Measurements from ENCODE around the gene KCNE1. TPM values are rescaled to one million over a fixed set of nuclear protein-coding genes. Genes with fewer than 3 reads are reported as not detected.
A peak's percentile ranks its signal among the peaks of the same experiment; 100 is the strongest.
"Not testable (repeated sequence)": the region's sequence is repeated elsewhere in the genome, so short reads cannot be mapped to it uniquely, and the experiment has no call there.

The KCNE1 gene
- total RNA-seq, 2 donors from 2014 or later, result 3.9 to 4.5 TPM

DNA sequence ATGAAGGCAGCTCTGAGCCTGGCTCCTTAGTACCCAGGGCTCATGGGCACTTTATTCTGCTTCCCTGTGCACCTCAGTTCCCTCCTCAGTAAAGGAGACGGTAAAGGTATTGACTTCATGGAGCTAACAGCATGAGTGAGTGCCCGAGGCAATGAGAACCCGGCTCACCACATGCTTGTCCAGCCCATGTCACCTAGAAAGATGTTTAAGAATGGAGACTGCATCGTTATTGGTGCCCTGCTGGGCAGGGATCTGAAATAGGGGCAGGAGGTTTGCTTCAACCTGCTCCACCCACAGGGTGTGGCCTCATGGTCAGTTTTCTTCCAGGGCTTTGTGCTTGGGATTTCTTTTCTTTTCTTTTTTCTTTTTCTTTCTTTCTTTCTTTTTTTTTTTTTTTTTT lies 7.0 kb upstream of the KCNE1 start:
- DNase-seq (ENCODE audit: low spot score), result no peak
- intact Hi-C loops (cut with DNase I), result no loop called here

DNA sequence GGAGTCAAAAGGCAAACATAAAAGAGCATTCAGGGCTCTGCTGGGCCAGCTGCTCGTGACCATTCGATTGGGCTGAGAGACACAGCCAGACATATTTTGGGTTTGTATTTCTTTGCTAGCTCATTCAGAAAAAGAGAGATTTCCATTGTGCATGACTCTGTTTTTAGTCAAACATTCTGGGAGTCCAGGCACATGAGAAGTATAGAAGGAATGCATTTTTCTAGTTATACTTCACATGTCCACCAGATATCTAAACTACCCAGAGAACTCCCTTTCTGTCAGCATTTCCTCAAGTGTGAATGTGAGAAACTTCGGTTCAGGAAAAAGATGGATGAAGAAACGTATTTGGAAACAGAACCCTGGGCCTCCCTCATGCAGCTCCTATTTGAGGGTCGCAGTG lies 6.3 kb upstream of the KCNE1 start:
- no peak for DNase-seq (ENCODE audit: low spot score)
- intact Hi-C loops (cut with DNase I), result no loop called here

DNA sequence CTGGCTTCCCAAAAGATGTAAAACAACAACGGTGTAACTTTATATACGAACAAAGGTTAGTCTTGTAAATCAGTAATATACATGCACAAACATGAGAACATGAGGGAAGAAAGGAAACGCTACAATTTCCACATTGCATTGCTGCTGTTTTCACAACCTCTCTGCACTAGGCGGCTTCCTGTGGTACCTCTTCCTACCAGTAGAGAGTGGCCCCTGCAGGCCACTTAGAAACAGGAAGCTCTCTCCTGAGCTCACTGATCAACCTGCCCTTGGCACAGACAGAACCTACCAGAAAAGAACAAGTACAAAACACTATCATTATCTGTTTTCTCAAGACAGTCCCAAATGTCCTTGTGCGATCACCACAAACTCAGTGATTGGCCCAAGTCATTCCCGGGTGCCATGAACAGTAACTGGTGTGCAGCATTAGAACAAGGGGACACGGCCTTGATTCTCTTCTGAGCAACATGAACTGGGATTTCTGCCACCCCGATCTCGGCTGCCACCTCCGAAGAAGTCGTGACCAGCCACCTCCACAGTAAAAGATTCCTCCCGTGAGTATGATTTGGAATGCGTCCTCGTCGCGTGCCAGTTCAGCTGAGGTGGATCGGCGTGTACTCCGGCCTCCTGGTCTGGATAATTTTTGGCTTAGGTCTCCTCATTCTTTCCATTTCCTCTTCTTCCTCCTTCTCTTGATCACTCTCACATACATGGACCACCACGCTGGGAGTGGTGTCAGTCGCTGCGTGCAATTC lies 5.7 kb upstream of the KCNE1 start:
- DNase-seq (ENCODE audit: low spot score), result no peak
- intact Hi-C loops (cut with DNase I), result no loop called here

DNA sequence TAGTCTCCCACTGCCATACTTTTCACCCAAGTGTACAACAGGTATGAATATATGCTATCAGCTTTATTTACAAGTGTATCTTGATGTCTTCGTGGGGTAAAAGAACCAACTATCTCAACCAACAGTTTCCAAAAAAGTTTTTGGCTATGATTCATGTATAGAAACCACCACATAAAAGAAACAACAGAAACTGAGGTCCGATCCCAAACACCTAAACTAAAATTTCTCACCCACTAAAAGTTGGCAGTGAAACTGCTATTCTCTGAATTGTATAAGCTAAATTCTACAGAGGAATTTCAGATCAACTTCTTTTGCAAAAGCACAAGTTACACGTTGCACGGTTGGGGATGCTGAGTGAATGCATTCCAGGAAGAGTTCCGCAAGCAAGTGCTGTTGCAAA lies 5.0 kb upstream of the KCNE1 start:
- intact Hi-C loops (cut with DNase I), result no loop called here
- DNase-seq (ENCODE audit: low spot score), result no peak

DNA sequence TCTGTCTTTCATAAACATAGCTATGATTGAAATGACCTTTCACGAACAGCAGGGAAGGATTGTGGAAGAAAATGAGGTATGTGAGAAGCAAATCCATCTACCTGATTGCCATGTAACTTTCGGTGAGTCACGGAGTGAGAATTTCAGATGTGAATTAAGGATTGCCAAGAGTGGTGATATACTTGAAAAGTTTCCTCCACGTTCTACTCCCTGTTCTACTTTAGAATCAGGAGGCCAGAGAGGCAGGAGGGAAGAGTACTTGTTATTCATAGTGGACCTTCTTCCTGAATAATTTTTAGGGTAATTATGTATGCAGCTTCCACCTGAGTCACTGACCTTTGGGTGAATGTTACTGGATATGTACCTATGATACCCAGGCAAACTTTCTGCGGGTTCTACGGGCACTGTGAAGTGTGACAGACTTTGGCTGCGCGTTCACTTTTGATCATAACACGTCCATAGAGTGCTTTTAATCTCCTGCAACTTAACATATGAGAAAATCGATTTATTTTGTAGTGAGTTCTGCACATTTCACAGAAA lies 2.6 kb upstream of the KCNE1 start:
- intact Hi-C loops (cut with DNase I), result no loop called here
- no peak for DNase-seq (ENCODE audit: low spot score)

DNA sequence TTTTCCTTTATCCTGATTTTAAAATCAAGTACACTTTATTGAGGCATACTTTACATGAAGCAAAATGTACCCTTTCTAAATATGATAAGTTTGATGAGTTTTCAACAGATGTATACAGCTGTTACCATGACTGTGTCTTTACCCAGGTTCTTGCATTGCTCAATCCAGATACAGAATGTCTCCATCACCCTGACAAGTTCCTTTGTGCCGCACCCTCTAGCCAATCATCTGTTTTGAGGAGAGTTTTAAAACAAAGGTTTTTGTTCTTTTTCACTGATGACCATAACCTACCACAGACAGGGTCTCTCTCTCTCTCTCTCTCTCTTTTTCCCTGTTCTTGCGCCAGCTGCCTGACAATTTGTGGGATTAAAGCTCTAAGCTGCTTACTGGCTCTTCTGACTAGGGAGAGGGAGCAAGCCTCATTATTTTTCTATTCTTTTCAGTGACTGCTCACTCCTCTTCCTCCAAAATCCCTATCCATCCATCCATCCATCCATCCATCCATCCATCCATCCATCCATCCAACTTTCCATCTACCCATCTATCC lies 1.2 kb upstream of the KCNE1 start:
- DNase-seq (ENCODE audit: low spot score), result no peak
- intact Hi-C loops (cut with DNase I), result no loop called here

DNA sequence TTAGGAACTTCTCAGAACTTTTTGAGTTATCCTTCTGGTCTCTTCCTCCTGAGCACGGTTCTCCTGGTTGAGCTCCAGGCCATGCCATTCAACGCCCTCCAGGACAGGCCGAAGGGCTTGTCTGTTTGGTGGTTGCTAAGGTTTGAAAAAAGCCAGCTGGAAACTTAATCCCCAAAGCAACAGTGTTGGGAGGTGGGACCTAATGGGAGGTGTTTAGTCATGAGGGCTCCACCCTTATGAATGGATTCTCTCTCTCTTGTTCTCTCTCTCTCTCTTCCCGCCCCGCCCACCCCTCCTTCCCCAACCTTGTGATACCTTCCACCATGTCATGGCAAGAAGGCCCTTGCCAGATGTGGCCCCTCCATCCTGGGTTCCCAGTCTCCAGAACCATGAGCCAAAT lies 829 bp downstream of the KCNE1 start:
- no peak for DNase-seq (ENCODE audit: low spot score)
- intact Hi-C loops (cut with DNase I), result no loop called here

DNA sequence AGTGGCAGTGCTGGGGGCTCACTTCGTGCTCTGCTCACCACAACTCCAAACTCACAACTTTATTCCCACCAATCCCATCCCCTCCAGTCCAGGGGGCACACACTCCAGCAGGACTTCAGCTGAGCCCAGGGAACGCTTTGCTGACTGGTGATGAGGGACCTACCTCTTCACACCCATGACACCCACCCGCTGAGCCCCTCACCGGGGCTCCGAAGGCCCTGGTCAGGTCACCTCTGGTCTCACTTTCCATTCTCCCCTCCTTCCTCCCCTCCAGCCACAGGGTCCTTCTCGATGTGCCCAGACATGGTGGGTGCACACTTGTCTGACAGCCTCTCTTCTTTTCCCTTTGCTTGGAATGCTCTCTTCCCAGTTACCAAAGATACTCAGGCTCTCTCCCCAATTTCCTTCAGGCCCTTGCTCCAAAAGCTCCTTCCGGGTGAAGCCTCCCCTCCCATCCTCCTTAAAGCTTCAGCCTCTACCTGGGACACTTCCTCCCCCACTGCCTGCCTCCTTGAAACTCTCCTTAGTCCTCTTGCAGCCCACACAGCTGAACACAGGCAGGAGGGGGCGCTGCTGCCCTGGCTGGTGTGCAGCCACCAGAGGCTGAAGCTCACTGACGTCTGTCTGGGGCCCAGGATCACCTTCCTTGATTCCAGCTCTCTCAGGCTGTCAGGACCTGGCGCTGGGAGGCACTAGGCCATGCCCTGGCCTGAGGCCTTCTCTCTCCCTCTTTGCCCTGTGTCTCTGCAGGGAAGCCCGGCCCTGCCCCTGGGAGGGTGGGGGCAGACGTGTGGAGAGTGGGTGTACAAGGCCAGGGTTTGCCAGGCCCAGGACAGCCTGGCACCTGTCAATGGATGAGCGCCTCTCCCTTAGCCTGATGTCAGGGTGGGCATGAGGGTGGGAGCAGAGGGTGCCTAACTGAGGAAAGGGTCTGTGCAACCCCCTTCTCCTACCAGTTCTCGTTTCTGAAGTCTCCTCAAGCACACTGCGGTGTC lies 1.6 kb downstream of the KCNE1 start:
- peak; percentile 94 for DNase-seq (ENCODE audit: low spot score)
- intact Hi-C loops (cut with DNase I), result no loop called here

DNA sequence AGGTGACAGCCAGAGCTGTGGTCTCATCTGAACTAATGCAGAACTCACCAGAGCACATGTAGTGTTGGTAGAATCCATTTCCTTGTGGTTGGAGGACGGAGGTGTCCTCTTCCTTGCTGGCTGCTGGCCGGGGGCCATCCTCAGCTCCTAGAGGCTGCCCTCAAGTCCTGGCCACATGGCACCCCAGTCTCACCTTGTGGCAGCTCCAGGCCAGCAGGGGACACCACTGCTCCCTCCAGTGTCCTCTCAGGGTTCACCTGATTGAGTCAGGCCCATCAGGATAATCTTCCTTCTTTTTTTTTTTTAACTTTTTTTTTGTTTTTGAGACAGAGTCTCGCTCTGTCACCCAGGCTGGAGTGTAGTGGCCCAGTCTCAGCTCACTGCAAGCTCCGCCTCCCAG lies 2.9 kb downstream of the KCNE1 start:
- no peak for DNase-seq (ENCODE audit: low spot score)
- intact Hi-C loops (cut with DNase I), result no loop called here

DNA sequence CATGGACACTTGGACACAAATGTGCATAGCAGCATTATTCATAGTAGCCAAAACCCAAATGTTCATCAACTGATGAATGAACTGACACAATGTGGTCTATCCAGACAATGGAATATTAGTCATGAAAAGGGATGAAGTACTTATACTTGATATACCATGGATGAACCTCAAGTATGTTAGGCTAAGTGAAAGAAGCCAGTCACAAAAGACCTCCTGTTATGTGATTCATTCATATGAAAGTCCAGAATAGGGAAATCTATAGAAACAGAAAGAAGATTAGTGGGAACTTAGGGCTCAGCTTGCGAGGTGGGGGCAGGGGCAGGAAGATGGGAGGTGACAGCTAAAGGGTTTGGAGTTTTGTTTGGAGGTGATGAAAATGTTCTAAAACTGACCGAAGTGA lies 7.4 kb downstream of the KCNE1 start:
- intact Hi-C loops (cut with DNase I), result no loop called here
- no peak for DNase-seq (ENCODE audit: low spot score)

DNA sequence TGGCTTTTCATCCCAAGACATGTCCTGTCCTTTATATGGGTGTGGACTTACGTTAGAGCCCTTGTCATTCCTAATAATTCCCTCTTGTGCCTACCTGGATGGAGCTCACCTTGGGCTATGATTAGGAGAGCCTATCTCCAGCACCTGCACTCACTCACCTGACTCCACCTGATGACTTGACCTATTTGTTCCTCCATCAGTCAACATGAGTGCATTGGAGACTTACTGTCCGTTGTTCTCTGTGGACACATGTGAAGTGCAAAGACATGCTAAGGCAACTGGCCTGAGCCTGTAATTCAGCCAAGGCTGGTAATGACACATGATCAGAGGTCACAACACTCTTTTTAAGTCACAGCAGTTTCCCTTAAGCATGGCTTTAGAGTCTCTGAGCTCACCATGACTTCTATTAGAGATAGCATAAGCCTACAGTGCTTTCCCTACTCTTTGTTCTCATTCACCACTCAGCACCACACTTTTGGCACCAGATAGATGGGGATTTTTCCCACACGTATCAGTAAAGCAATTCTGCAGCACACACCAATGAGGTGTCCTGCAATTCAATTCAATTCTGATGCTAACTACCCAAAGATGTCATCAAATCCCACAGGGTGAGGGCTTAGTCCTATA lies 9.4 kb downstream of the KCNE1 start:
- intact Hi-C loops (cut with DNase I), result no loop called here
- no peak for DNase-seq (ENCODE audit: low spot score)

DNA sequence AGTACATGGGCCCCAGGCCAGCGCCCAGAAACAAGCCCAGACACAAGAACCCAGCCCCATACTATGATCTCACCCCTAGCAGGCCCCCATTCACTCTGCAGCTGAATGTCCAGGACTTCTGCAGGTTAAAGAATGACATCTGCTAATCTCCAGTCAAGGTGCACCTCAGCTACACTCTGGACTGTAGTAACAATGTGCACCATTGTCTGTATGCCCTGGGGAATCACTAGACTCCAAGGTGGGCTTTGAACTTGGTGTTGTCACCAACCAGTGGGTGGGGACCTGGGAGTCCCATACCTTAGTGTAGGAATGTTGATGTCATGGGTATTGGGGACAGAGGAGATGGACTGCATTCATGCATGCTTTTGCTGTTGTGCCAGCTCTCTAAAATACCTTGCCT lies 10.3 kb downstream of the KCNE1 start:
- intact Hi-C loops (cut with DNase I), result no loop called here
- DNase-seq (ENCODE audit: low spot score), result no peak

DNA sequence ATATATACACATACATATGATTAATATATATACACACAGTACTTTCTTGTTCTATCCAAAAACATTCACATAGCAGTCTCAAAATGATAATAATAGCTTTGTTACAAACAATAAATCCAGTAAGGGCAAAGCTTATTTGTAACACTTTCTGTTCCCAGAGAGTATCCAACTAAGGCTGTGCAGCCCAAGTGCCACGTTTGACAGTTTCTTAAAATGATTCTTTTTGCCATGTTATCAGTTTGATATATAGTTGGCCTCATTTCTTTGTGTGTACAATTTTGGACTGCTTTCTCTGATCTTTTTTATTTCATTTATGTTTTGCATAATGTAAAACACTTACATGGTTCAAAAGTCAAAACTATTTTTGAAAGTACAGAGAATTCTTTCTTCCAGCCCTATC lies 11.8 kb downstream of the KCNE1 start:
- intact Hi-C loops (cut with DNase I), result no loop called here
- no peak for DNase-seq (ENCODE audit: low spot score)

DNA sequence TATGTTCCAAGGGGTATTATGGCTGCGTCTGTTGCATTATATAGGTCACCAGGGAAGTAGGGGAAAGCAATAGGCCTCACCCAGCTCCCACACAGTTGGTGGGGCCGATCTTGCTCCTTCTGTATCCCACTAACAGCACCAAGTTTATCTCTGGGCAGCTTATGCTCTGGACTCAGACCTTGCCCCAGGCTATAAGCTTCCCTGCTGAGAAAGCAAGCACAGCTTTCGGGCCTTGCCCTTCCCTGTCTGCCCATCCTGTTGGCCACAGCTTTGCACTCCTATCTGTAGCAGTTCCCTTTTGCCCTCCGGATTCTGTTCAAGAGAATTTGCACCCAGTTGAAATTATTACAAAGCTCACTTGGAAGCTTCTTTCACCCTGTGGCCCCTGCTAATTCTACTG lies 12.9 kb downstream of the KCNE1 start:
- no peak for DNase-seq (ENCODE audit: low spot score)
- intact Hi-C loops (cut with DNase I), result no loop called here

DNA sequence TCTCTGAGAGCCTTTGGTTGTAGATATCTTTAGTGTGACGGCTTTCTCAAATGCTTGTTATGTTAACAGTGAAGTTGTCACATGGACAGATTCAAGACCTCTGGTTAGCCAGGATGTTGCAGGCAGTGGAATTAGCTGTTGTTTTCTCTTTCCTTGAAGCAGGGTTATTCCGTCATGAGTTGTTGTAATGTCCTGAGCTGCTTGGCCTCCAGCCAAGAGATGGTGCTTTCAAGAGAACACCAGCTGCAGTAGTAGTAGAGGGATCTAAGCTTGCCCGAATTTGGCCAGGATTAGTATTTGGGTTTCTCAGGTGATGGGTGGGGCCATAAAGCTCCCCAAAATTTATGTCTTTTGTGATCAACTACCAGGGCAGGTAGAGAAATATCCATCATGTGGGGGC lies 13.4 kb downstream of the KCNE1 start:
- intact Hi-C loops (cut with DNase I), result no loop called here
- no peak for DNase-seq (ENCODE audit: low spot score)

DNA sequence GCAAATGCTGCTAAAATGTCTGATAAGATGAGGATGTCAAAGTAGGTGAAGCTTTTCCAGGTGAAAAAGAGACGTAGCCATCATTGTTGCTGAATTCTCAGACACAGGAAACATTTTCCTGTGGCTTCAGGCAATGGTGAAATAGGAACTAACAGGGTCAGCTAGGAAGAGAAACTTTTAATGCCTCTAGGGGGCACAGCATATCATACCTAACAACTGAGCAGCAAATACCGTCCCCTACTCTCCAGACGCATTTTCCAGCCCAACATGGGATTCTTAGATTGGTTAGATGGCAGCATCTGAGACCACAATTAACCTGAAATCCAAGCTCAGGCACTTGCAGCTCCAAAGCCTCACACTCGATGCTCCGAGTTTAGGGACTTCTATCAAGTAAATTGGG lies 28.2 kb downstream of the KCNE1 start:
- intact Hi-C loops (cut with DNase I); DNase-seq (ENCODE audit: low spot score): not testable (repeated sequence)

DNA sequence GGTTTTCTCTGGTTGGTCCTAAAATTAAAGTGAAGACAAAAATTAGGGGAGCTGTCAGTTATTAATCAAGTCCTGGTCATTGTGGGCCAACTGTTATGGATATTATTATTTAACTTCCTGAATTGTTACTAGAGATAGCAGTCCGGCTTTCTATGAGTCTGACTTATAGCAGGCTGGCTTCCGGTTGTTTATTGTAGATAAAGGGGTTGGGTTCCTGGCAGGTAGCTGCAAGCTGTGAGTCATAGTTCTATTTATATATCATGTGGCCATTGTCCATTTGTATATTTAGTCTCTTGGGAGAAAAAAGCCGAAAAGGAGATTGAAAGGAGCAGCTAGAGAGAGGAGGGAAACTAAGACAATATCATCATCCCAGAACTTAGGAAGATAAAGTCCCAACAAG lies 28.6 kb downstream of the KCNE1 start:
- intact Hi-C loops (cut with DNase I); DNase-seq (ENCODE audit: low spot score): not testable (repeated sequence)

DNA sequence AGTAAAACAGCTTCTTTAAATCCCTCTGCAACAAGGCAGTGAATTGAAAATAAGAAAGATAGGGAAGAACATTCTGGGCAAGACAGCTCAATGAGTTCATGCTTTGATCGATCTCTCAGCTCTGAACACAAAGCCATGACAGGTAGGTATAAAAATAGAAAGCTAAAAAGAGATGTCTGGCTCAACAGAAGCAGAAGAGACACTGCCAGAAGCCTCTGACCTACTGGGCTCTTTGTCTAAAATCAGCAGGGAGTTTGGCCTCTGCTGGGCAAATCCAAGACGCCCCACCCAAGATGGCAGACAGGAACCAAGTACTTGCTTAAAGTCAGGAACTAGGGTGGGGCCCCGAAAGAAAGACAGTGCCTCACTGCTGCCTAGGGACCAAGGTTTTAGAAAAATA lies 44.7 kb downstream of the KCNE1 start:
- intact Hi-C loops (cut with DNase I); DNase-seq (ENCODE audit: low spot score): not testable (repeated sequence)

DNA sequence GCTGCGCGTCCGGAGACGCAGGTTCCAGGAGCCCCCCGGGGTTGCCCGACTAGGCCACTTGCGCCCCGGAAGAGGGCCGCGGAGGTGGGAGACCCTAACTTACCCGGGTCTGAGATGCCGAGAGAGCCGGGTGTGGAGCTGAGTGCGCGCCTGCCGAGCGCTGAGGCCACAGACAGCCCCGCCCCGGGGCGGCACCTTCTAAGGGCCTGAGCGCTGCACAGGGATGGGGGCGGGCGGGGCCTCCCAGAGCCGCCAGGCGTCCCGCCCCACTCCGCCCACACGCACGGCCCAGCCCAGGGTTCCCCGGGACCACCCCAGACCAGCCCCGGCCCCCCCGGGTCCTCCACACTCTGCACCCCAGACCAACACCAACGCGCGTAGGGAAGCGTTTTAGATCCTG lies 52.6 kb downstream of the KCNE1 start:
- intact Hi-C loops (cut with DNase I); DNase-seq (ENCODE audit: low spot score): not testable (repeated sequence)

DNA sequence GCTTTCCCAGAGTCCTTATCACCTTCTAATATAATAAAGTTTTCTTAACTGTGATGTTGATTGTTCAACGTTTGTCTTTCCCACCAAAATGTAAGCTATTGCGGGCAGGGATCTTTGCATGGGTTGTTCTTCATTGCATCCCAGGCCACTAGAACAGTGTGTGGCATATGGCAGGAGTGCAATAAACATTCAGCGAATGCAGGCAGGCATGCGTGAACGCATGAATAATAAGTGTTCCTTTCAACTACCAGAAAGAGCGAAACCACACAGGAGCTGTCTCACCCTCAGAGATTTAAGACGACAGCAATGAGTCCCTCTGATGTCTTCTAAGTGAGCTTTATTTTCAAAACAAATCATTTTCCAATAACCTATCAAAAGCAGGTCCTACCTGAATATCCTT lies 53.7 kb downstream of the KCNE1 start:
- intact Hi-C loops (cut with DNase I); DNase-seq (ENCODE audit: low spot score): not testable (repeated sequence)

Data from posterior vena cava (tissue), 2 donors.